BLaER1 (cell line): ENCODE measurements around the gene KCNN3.
A peak's percentile ranks its signal among the peaks of the same experiment; 100 is the strongest.

Experiments
- H3K27ac ChIP-seq: shearing (Covaris generic); formaldehyde crosslinking; 2 replicates; pipeline ENCODE4 v1.8.1; 2022
- H3K27me3 ChIP-seq: shearing (Covaris generic); formaldehyde crosslinking; 2 replicates; pipeline ENCODE4 v1.8.1; 2022
- H3K36me3 ChIP-seq: shearing (Covaris generic); formaldehyde crosslinking; 2 replicates; pipeline ENCODE4 v1.8.1; 2022
- H3K4me1 ChIP-seq: shearing (Covaris generic); formaldehyde crosslinking; 2 replicates; pipeline ENCODE4 v1.8.1; 2022
- H3K4me2 ChIP-seq: shearing (Covaris generic); formaldehyde crosslinking; 2 replicates; pipeline ENCODE4 v1.8.1; 2022
- H3K4me3 ChIP-seq: shearing (Covaris generic); formaldehyde crosslinking; 2 replicates; pipeline ENCODE4 v1.8.1; 2022
- H3K9ac ChIP-seq: shearing (Covaris generic); formaldehyde crosslinking; 2 replicates; pipeline ENCODE4 v1.8.1; 2022
- H3K9me3 ChIP-seq: shearing (Covaris generic); formaldehyde crosslinking; 2 replicates; pipeline ENCODE4 v1.8.1; 2022
- H4K20me1 ChIP-seq: shearing (Covaris generic); formaldehyde crosslinking; 2 replicates; pipeline ENCODE4 v1.8.1; 2022
- Cebpa-rat ChIP-seq: shearing (Covaris generic); IDR thresholded peaks from 2 replicates; pipeline ENCODE4 v1.8.1; 2022

KCNN3 gene

GRCh38 chr1:154716011-154716410, 154.1 kb downstream of the KCNN3 start:
- Histone ChIP-seq H3K4me2 (no peak overlapping the region), H3K4me1 (peaks cover 25% of the 10 kb centered on the region), H3K9ac (no peak overlapping the region), H4K20me1 (no peaks in the 10 kb centered on the region), H3K36me3 (no peaks in the 10 kb centered on the region), H3K27ac (no peak overlapping the region), H3K4me3 (no peak overlapping the region), H3K9me3 (no peaks in the 10 kb centered on the region), H3K27me3 (no peaks in the 10 kb centered on the region)
- no peak for TF ChIP-seq Cebpa-rat

- Histone ChIP-seq H3K4me3 (no peak overlapping the region), H3K27me3 (no peaks in the 10 kb centered on the region), H3K4me2 (0 out of 2 replicates have a peak overlapping the region, but pooled peaks have one; percentile 3), H3K9me3 (no peaks in the 10 kb centered on the region), H3K9ac (no peak overlapping the region), H3K36me3 (no peaks in the 10 kb centered on the region), H3K4me1 (peaks cover 21% of the 10 kb centered on the region), H3K27ac (no peak overlapping the region), H4K20me1 (no peaks in the 10 kb centered on the region)
- no peak for TF ChIP-seq Cebpa-rat
Measured at GRCh38 chr1:154715385-154715784, 154.7 kb downstream of the KCNN3 start.

DNA sequence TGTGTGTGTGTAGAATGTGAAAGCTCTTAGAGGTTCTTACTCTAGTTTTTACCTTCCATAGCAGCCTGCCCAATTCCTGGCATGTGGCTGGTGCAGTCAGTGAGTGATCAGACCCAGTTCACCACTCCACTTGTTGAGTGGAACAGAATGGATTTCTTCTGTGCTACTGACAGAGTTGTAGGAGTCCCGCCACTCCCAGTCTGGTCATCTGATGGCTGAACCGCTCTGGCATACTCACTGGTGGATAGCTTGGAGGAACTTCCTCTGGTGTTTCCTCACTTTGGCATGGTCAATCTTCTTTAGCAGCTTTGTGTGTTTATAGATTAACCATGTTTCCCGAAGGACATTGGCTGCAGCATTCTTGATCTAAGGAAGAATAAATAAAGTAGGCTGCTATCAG, 155.4 kb downstream of the KCNN3 start:
- Histone ChIP-seq H4K20me1 (no peaks in the 10 kb centered on the region), H3K9ac (no peak overlapping the region), H3K27ac (no peak overlapping the region), H3K4me2 (no peak overlapping the region), H3K4me1 (peaks cover 28% of the 10 kb centered on the region), H3K4me3 (no peak overlapping the region), H3K27me3 (no peaks in the 10 kb centered on the region), H3K36me3 (no peaks in the 10 kb centered on the region), H3K9me3 (no peaks in the 10 kb centered on the region)
- no peak for TF ChIP-seq Cebpa-rat

DNA sequence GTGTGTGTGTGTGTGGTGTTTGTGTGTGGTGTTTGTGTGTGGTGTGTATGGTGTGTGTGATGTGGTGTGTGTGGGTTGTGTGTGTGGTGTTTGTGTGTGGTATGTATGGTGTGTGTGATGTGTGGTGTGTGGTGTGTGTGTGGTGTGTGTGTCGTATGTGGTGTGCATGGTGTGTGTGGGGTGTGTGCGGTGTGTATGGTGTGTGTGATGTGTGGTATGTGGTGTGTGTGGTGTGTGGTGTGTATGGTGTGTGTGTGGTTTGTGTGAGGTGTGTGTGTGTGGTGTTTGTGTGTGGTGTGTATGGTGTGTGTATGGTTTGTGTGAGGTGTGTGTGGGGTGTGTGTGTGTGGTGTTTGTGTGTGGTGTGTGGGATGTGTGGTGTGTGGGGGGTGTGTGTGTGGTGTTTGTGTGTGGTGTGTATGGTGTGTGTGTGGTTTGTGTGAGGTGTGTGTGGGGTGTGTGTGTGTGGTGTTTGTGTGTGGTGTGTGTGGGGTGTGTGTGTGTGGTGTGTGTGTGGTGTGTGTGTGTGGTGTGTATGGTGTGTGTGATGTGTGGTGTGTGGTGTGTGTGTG, 155.9 kb downstream of the KCNN3 start:
- no peak for TF ChIP-seq Cebpa-rat
- Histone ChIP-seq H3K4me1 (peaks cover 33% of the 10 kb centered on the region), H3K4me2 (no peak overlapping the region), H3K36me3 (no peaks in the 10 kb centered on the region), H3K27ac (no peak overlapping the region), H3K27me3 (no peaks in the 10 kb centered on the region), H3K4me3 (no peak overlapping the region), H3K9me3 (no peaks in the 10 kb centered on the region), H3K9ac (no peak overlapping the region), H4K20me1 (no peaks in the 10 kb centered on the region)

GRCh38 chr1:154713005-154713404, 157.1 kb downstream of the KCNN3 start:
- Histone ChIP-seq H3K4me3 (no peak overlapping the region), H3K36me3 (no peaks in the 10 kb centered on the region), H3K9me3 (no peaks in the 10 kb centered on the region), H4K20me1 (no peaks in the 10 kb centered on the region), H3K4me1 (peaks cover 33% of the 10 kb centered on the region), H3K27me3 (no peaks in the 10 kb centered on the region), H3K4me2 (no peak overlapping the region), H3K9ac (no peak overlapping the region), H3K27ac (no peak overlapping the region)
- TF ChIP-seq Cebpa-rat = no peak

- H4K20me1 ChIP-seq = no peaks in the 10 kb centered on the region
- no peak overlapping the region for H3K9ac ChIP-seq
Measured at GRCh38 chr1:154712166-154712810, 157.8 kb downstream of the KCNN3 start.

GRCh38 chr1:154711416-154711815, 158.7 kb downstream of the KCNN3 start:
- H3K27me3 ChIP-seq = no peaks in the 10 kb centered on the region
- H3K27ac ChIP-seq = no peak overlapping the region
- TF ChIP-seq Cebpa-rat = no peak
- H3K36me3 ChIP-seq = no peaks in the 10 kb centered on the region
- H3K4me2 ChIP-seq = peak overlapping the region; percentile 25
- H3K4me3 ChIP-seq = no peak overlapping the region
- peaks cover 33% of the 10 kb centered on the region for H3K4me1 ChIP-seq
- H3K9me3 ChIP-seq = no peaks in the 10 kb centered on the region
- no peaks in the 10 kb centered on the region for H4K20me1 ChIP-seq
- H3K9ac ChIP-seq = no peak overlapping the region

More at GRCh38 chr1:154712166-154712810, 157.8 kb downstream of the KCNN3 start:
- H3K27me3 ChIP-seq = no peaks in the 10 kb centered on the region
- H3K4me3 ChIP-seq = no peak overlapping the region
- H3K27ac ChIP-seq = no peak overlapping the region
- H3K4me2 ChIP-seq = peak overlapping the region; percentile 25; the same call in 1 of the 2 replicates
- H3K9me3 ChIP-seq = no peaks in the 10 kb centered on the region
- no peak for TF ChIP-seq Cebpa-rat
- no peaks in the 10 kb centered on the region for H3K36me3 ChIP-seq
- H3K4me1 ChIP-seq = peaks cover 33% of the 10 kb centered on the region

DNA sequence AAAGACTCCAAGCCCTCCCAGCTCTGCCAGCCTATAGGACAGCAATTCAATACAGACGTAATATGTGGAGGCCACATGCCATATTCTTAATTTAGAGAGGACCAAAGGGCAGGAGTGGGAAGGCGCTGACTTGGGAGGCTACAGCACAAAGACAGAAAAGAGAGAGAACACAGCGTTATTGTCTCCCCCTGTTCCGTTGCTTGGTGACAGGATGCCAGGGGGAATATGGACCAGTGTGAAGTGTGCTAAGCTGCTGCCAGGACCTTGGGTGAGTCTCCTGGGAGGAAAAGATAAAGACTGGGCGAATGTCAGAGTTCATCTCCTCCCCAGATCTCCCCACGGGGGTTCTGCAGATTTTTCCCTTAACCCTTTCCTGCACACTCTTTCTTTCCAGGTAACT, 160.0 kb downstream of the KCNN3 start:
- Histone ChIP-seq H3K4me1 (peaks cover 27% of the 10 kb centered on the region), H3K9me3 (no peaks in the 10 kb centered on the region), H3K4me3 (no peak overlapping the region), H3K4me2 (peak overlapping the region; percentile 61), H3K27ac (no peak overlapping the region), H3K36me3 (no peaks in the 10 kb centered on the region), H3K27me3 (no peaks in the 10 kb centered on the region), H4K20me1 (no peaks in the 10 kb centered on the region), H3K9ac (no peak overlapping the region)
- no peak for TF ChIP-seq Cebpa-rat

GRCh38 chr1:154707901-154708463, 162.1 kb downstream of the KCNN3 start:
- no peak overlapping the region for H3K27ac ChIP-seq
- no peak overlapping the region for H3K4me3 ChIP-seq
- no peaks in the 10 kb centered on the region for H3K36me3 ChIP-seq
- TF ChIP-seq Cebpa-rat = no peak
- H3K4me2 ChIP-seq = no peak overlapping the region
- no peaks in the 10 kb centered on the region for H3K27me3 ChIP-seq
- H3K9me3 ChIP-seq = no peaks in the 10 kb centered on the region
- peaks cover 25% of the 10 kb centered on the region for H3K4me1 ChIP-seq
- no peak overlapping the region for H3K9ac ChIP-seq
- H4K20me1 ChIP-seq = no peaks in the 10 kb centered on the region

- Histone ChIP-seq H3K9me3 (no peaks in the 10 kb centered on the region), H3K27me3 (no peaks in the 10 kb centered on the region), H4K20me1 (no peaks in the 10 kb centered on the region), H3K9ac (no peak overlapping the region), H3K27ac (no peak overlapping the region), H3K4me2 (no peak overlapping the region), H3K4me3 (no peak overlapping the region), H3K4me1 (peaks cover 19% of the 10 kb centered on the region), H3K36me3 (no peaks in the 10 kb centered on the region)
- no peak for TF ChIP-seq Cebpa-rat
Measured at GRCh38 chr1:154706851-154707250, 163.2 kb downstream of the KCNN3 start.
